TTC549 (cell line): ENCODE data around the gene BTNL9.
"Not testable (repeated sequence)": the region's sequence is repeated elsewhere in the genome, so short reads cannot be mapped to it uniquely, and the experiment has no call there.

Experiments
- FAIRE-seq: peaks from 2 replicates; lab custom pipeline; 2012; peaks lifted over from hg19 to GRCh38; lab: Jason Lieb, UNC

BTNL9 gene

DNA sequence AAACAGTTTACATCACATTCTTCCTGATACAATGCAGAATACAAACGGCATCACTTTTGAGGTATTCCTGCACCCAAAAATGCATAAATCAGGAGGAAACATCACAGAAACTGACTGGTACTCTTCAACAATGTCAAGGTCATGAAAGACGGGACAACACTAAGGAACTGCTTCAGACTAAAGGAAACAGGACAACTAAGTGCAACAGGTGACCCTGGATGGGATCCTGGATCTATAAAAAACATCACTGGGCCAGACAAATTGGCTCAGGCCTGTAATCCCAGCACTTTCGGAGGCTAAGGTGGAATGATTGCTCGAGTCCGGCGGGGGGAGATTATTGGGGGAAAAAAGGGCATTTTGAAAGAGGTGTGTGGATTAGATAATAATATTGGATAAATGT lies 22.6 kb downstream of the BTNL9 start:
- no peak for FAIRE-seq

DNA sequence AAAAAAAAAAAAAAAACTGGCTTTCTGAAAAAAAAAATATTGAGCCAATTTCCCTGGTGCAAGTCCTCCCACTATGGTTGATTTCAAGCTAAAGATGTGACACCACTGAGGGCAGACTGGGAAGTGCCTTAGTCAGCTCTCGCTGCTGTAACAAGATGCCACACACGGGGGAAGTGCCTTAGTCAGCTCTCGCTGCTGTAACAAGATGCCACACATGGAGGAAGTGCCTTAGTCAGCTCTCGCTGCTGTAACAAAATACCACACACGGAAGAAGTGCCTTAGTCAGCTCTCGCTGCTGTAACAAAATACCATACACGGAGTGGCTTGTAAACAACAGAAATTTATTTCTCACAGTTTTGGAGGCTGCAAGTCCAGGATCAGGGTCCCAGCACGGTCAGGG lies 23.4 kb downstream of the BTNL9 start:
- FAIRE-seq, result no peak

DNA sequence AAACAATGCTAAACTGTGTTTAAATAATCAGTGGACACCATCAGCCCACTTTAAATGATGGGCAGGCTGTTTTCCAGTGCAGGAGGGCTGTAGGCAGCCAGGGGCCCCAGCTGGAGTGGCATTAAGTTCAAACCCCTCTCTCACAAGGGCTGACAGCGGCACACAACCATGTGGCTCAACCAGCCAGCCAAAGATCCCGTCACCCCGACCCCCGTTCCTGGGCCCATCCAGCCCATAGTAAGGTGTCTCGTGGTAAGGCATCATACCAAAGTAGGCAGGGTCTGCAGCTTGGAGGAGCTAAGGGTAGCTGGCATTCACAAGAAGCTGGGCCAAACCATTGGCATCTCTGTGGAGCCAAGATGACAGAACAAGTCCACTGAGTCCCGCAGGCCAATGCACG lies 24.9 kb downstream of the BTNL9 start:
- FAIRE-seq, result no peak

DNA sequence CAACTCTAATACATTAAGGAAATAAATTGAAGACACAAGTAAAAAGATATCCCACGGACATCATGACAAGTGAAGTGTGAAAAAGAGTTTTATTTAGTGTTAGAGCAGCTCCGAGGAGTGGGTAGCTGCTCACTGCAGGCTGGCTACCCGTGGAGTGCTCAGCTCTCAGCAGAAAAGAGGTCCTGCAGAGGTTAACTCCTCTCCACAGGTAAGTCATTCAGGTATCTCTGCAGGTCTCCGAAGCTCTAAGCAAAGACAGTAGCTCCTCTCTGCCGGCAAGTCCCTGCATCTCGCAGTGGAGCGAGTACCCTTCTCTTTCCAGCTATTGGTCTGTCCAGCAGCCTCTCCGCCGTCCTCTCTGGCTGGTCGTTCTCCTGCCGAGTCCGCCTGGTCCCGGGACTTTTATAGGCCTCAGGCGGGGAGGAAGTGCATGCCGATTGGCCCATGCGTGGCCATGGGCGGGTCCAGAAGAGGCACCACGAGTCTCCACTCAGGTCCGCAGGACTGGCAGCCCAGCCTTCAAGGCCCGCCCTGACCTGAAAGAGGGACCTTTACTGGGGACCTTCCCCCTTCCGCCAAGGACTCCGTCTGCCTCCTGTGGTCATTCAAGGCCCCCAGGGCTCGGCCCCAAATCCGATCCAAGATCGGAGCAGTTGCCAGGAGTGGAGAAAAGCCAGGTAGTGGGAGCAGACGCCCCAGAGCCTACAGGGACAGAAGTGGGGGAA lies 29.9 kb downstream of the BTNL9 start:
- no peak for FAIRE-seq

DNA sequence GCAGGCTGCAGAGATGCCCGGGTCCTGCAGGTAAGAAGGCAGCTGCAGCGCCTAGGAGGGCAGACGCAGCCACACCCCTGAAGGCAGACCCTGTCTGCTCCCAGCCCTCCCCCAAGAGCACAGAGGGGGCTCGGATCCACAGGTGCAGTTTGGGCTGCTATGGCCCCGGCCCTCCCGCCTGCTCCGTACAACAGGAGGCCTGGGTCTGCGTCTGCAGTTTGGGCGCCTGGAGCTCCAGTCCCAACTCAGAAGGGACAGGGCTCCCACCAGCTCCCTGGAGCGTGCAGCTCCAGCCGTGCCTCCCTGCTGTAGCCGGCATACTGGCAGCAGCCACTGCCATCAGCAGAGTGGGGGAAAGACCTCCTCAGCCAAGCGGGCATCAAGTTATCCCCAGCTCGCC lies 30.5 kb downstream of the BTNL9 start:
- no peak for FAIRE-seq

DNA sequence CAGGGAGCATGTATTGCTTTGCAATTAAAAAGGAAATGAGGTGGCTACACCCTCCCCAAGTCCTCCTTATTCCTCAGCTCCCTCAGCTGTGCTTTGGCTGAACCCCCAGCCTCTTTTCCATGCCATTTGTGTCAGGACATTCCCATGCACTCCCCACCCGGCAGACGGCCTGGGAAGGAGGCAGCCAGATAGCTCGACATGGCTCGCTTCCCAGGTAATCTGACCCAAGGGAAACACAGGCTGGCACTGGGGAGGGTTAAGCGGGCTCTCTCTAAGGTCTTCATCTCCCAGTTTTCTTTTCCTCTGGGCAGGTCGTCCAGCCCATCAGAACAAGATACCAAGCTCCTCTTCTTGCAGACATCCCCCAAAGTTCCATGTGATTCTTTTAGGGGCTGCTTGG lies 31.2 kb downstream of the BTNL9 start:
- FAIRE-seq, result no peak

DNA sequence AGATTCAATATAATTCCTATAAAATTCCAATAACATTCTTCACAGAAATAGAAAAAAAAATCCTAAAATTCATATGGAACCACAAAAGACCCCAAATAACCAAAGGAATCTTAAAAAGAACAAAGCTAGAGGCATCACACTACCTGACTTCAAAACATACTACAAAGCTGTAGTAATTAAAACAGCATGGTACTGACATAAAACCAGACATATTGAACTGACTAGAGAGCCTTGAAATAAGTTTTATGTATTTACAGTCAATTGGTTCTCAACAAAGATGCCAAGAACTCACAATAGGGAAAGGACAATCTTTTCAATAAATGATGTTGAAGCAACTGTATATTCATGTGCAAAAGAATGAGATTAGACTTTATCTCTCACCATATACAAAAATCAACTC lies 36.9 kb downstream of the BTNL9 start:
- FAIRE-seq, result no peak

DNA sequence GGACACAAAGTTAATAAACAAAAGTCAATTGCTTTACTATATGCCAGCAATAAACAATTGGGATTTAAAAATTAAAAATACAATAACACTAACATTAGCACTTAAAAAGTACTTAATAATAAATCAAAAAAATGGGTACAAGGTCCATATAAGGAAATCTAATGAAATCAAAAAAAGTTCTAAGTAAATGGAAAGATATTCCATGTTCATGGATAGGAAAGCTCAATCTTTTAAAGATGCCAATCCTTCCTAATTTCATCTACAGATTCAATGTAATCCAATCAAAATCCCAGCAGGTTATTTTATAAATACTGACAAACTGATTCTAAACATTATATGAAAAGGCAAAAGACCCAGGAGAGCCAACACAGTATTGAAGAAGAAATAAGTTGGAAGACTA lies 41.9 kb downstream of the BTNL9 start:
- no peak for FAIRE-seq

DNA sequence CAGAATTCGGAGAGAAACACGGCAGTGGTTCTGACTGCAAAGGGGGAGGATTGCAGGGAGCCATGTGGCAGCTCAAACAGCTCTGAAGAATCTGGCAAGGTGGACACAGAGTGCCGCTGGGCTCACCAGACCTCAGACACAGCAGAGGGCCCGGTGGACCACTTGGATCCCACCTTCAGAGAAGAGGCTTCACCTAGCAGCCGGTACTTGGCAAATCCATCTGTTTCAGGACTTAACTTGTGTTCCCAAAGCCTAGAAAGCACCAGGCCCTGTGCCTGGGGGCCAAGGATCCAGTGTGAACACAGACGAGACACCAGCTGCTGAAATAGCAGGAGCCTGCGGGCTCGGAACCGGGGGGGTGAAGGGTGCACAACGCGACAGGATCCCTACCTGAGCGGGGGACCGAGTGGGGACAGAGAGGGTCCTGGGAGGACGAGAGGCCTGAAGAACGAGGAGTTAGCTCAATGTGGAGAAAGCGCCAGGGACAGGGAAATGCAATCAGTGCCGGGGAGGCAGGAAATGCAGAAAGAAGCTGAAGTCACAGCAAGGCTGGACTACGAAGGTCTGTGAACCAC lies 44.6 kb downstream of the BTNL9 start:
- FAIRE-seq, result no peak

DNA sequence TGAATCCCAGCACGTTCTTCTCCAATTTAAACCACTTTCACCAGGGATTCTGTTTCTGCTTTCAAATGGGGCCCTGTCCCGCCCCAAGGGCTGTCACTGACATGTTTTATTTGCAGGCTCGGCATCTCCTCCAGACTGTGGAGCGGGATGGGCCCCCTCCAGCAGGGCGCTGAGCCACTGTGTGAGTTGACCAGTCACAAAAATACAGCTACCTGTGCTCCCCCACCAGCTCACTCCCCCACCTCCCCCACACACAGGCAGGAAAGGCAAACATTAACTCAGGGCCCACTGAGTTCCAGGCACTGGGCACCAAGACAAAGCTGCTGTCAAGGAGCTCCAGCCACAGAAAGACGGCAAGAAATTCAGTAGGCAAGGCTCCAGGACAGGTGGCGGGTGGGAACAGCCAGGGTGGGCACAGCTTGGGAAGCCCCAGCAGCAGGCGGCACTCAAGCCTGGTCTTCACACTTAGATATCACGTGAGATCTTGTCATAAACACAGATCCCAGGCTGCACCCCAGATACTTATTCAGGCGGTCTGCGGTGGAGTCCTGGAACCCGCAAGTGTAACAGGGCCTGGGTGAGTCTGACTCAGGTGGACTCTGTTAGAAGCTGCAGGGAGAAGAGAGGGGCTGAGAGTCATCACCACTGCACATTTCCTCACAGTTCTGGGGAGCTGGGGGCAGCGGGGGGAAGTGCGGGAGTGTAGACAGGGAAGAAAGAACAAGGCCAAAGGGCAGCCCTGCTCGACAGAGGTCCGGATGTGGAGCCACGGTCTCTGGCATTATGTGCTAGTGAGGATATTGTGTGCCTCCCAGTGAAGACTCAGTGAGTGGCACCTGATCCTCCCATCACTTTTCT lies 46.2 kb downstream of the BTNL9 start:
- no peak for FAIRE-seq

DNA sequence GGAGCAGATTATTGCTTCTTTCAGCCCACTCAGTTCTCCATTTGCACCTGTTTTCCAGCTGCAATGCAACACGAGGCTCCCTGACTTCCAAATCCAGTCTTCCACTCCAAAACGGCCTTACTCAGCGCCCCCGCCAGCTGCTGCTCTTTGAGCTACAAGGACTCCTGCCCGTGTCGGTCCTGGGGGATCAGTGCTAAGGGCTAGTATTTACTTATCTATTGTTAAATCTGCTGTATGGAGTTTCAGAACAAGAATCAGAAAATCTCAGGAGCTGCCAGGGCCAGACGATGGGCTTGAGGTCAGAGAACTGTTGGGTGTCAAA lies 46.8 kb downstream of the BTNL9 start:
- no peak for FAIRE-seq

DNA sequence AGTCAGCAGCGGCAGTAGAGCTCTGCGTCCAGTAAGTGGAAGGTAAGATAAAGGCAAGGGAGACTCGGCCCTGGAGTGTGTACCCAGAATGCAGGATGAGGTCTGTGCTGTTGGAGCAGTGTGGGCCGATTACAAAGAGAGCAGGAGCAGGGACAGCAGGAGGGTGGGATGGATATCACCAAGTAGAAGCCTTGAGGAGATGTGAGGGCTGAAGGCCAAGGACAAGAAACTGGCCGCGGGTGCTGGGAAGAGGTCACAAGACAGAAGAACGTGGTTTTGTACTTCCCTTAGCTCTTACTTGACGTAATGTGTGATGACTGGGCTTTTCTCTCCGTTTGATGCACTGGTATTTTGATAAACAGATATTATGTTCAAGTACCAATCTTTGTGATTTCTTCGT lies 47.2 kb downstream of the BTNL9 start:
- no peak for FAIRE-seq

DNA sequence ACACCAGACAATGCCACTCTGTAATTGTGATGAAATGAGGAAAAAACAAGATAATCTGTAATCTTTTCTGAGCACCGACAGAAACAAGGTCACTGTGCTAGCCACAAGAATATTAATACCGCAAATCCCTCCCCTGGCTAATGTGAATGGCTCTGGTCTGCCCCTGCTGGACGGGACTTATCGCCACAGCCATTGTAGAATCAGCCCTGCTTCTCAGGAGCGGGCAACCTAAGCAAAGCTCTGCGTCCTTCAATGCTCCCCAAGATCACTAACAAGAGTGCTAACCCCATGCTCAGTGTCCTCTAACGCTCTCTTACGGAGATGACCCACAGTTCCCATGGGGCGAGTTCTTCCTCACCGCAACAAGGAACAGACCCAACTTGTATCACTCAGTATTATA lies 48.2 kb downstream of the BTNL9 start:
- FAIRE-seq, result no peak

DNA sequence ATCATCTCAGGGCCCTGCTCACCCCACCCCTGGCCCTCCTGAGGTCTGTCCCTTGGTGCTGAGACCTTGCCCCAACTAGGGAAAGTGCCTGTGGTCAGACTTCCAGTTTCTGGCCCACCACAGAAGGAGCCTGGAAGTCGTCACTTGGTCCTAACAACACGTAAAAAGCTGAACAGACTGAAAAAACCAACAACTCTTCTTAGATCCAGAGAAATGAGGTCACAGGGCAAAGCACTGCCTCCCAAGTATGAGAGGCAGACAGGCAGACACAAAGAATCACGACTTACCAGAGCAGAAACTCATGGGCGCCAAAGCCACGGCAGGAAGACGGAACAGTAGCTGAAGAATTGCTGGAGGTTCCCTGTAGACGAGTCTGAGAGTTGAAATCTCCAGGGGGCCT lies 52.4 kb downstream of the BTNL9 start:
- no peak for FAIRE-seq

DNA sequence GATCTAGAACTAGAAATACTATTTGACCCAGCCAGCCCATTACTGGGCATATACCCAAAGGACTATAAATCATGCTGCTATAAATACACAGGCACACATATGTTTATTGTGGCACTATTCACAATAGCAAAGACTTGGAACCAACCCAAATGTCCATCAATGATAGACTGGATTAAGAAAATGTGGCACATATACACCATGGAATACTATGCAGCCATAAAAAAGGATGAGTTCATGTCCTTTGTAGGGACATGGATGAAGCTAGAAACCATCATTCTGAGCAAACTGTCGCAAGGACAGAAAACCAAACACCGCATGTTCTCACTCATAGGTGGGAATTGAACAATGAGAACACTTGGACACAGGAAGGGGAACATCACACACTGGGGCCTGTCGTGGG lies 55.1 kb downstream of the BTNL9 start:
- FAIRE-seq, result not testable (repeated sequence)

DNA sequence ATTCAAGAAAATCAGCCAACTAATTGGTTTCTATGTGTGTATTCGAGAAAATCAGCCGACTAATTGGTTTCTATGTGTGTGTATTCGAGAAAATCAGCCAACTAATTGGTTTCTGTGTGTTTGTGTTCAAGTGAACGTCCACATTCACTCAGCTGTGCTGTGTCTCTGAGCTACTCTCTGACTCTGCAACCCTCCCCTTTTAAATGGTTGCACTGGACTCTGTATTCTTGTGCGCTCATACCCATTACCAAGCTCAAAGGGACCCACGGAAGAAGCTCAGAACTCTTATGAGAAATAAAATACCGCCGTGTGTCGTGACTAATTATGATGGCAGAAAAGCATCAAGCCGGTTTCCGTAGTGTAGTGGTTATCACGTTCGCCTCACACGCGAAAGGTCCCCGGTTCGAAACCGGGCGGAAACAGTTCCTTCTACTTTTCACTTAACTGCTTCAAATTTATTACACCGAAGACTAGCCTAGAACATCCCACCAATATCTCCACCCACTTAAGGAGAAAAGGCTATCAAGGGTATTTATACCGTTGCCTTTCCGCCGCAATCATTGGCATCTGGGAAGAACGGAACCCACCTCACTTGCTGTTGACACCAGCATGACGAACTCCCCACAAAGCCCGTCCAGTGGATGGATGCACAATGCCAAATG lies 56.8 kb downstream of the BTNL9 start:
- FAIRE-seq, result peak; percentile 83

DNA sequence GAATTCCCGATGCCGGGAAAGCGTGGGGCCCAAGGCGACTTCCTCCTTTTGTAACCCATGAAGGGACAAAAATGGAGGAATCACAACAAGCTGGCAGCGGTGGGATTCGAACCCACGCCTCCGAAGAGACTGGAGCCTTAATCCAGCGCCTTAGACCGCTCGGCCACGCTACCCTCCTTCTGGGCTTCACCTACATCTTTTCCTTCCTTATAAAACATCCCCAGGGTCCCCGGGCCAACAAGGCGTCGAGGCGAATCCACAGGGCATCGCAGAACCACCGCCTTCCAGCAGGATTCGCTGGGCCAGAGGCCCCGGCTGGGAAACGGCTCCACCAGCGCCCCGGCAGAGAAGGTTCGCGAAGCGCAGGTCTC lies 57.3 kb downstream of the BTNL9 start:
- not testable (repeated sequence) for FAIRE-seq

DNA sequence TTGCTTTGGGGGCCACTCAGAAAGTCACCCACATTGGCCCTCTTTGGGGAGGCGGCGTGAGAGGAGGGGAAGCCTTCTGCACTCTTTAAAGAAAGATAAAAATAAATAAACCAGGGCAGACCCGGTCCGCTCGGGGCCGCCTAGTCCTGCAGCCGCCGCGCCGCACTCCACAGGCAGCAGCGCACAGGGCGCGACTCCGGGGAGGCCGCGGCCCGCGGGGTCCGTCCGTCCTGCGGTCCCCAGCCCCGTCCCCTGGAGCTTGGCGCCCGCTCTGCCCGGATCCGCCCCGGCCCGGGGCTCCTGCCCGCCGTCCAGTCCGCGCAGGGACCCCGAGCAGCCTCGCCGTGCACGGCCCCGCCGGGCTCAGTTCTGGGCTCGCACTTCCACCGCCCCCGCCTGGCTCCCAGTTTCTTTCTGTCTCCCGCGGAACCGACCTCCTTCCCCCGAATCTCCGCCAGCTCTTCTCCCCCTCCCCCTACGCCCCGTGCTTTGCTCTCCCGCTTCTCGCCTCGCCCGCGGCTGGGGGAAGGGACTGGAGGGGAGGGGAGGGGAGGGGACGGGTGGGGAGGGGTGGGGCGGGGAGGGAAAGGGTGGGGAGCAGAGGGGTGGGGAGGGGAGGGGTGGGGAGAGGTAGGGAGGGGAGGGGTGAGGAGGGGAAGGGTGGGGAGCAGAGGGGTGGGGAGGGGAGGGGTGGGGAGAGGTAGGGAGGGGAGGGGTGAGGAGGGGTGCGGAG lies 57.9 kb downstream of the BTNL9 start:
- not testable (repeated sequence) for FAIRE-seq

DNA sequence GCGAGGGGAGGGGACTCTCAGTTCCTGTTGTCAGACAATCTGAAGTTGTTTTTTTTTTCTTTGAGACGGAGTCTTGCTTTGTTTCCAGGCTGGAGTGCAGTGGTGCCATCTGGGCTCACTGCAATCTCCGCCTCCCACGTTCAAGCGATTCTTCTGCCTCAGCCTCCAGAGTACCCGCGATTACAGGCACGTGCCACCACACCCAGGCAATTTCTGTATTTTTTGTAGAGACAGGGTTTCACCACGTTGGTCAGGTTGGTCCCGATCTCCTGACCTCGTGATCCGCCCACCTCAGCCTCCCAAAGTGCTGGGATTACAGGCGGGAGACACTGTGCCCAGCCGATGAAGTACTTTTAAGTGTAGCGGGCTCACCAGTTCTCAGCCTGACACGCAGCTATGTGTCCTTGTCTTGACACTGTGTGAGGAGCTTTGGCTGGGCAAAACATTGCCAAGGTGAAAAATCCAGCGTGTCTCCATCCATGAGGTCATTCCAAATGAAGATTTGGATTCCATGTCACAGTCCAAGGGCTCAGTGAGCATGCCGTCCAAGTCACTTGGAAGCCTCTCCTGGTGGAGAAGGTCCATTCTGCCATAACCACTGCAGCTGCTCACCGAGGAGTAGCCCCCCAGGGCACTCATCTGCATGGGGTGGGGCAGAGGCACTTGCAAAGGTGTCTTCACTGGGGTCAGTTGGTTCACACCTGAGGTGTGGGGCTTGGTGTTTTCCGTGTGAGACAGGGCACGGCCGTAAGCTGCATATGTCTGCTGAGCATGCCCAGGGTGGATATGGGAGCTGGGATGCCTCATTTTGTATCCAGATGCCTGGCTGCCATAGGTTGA lies 58.9 kb downstream of the BTNL9 start:
- no peak for FAIRE-seq

DNA sequence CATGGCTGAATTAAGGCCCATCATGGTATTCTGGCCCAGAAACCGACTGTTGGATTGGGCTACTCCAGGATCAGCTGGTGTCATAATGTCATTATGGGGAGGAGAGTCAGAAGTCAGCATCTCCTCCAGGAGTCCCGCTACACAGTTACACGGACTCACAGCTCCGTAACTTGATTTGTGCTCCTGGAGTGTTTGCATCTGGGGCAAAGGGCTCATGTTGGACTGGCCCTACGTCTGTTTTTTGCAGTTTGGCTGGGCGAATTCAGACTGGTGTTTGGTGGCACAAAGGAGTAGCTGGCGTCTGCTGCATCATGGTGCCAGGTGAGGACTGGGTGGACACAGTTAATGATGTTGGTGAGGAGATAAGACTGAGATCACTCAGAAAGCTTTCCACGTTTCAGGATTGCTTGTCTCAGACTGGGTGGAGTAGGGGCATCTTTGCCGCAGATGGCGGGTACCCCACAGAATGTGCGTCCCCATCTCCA lies 59.6 kb downstream of the BTNL9 start:
- FAIRE-seq, result no peak

DNA sequence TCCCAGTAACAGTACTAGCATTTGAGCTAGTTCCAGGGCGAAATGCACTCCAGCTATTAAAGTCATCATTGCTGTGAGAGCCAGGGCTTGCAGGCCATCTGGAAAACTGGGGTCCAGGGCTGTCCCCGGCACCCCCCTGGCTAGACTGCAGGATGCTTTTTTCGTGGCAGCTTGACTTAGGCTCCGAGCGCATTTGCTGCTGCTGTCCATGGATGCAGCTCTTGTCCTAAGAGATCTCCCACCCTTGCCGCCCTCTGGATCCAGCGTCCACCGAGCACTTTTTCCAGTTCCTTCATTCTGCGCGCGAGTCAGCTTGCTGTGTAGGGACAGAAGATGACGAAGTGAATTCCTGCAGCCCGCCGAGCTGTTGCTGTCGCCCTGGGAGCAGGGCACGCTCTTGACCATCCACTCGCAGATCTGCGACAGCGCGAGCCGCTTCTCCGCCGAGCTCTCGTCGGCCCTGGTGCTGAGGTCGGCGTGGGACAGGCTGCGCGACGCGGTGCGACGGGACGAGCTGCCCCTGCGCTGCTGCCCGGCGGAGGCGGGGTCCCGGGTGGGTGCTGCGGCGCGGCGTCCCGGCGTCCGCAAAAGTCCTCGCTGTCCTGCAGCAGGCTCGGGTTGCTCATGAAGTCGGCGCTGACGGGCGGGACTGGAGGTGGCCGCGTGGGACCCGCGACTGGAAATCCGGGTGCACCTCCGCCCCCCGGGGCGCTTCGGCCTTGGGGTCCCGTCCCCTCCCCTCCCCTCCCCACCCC lies 60.2 kb downstream of the BTNL9 start:
- no peak for FAIRE-seq
